Measurements from ENCODE around the gene FGF23.
"Not testable (repeated sequence)": the region's sequence is repeated elsewhere in the genome, so short reads cannot be mapped to it uniquely, and the experiment has no call there.

FGF23 gene

DNA sequence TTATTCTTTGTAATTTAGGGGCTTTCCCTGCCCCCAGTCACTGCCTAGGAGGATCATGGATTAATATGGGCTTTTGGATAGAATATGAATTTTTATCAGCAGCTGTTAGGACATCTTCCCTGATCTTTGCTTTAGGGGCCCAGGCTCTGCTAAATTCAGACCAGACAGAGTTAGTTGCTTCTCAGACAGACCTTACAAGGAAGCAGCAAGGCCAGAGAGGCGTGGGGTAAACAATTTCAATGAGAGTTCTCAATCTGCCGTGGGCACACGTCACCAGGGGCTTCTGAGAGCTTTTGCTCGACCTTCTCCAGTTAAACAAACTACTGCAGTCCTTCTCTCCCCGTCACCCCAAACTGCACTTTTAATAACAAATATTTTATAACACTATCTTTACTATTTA lies 38.4 kb upstream of the FGF23 start:
- DNase-seq (ENCODE audit: low read depth), result no peak
- no peak for TF ChIP-seq CTCF (IDR thresholded peaks at IDR 0.05; ENCODE audit: control insufficient read depth, extremely low read depth, insufficient read depth)
- H3K4me3 ChIP-seq (ENCODE audit: low read depth, low read length), result no peak overlapping the region

DNA sequence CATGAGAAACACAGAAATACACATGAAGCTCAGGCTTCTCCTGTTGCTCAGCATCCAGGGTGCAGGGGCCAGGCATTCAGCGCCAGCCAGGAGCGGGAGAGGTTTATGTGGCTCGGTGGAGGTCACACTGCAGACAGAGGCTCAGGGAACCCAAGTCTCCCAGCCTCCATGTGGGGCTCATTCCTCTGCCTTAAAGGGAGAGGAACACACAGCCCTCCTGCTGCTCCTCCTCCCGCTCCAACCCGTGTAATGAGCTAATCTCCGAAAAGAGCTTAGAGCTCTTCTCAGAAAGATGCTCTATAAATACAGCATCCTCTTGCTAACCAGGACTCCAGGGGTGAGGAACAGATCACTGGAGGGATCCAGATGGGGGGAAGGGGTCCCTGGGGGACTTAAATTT lies 37.9 kb upstream of the FGF23 start:
- DNase-seq (ENCODE audit: low read depth), result no peak
- TF ChIP-seq CTCF (IDR thresholded peaks at IDR 0.05; ENCODE audit: control insufficient read depth, extremely low read depth, insufficient read depth), result no peak
- no peak overlapping the region for H3K4me3 ChIP-seq (ENCODE audit: low read depth, low read length)

GRCh38 chr12:4416276-4416675 lies 36.8 kb upstream of the FGF23 start:
- no peak overlapping the region for H3K4me3 ChIP-seq (ENCODE audit: low read depth, low read length)
- DNase-seq (ENCODE audit: low read depth), result no peak
- no peak for TF ChIP-seq CTCF (IDR thresholded peaks at IDR 0.05; ENCODE audit: control insufficient read depth, extremely low read depth, insufficient read depth)

DNA sequence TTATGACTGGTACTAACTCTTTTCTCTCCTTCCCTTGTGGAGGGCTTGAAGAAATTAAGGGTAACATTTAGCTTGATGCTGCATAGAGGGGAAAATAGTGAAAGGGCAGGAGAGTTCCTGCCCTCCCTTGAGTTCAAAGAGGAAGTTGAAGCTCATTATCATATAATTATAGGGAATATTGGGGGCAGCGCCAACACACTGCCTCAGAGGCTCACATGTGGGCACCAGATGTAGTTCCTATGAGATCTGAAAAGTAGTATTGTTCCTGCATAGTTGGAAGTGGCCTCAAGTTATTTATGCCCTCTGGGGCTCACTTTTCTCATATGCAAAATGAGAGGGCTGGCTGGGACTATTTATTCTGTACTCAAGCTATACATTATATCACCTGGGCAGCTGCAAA lies 33.0 kb upstream of the FGF23 start:
- TF ChIP-seq CTCF (IDR thresholded peaks at IDR 0.05; ENCODE audit: control insufficient read depth, extremely low read depth, insufficient read depth), result no peak
- DNase-seq (ENCODE audit: low read depth), result no peak
- H3K4me3 ChIP-seq (ENCODE audit: low read depth, low read length), result no peak overlapping the region

DNA sequence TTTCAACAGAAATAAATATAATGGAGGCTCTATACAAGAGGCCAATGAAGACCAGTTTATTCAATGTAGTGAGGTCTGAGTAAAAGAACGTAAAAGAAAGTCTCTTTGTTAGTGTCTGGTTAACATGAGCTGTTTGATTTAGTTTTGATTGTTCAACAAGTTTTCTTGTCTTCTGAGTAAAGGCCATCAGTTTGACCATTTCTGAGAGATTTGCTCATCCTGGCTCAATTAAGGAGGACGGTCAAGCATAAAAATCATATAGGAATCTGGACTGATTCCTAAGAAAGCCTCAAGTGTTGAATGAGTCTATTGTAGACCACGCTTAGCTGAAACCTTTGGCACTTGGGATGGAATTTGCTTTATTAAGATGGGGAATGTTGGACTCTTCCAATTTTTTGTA lies 32.5 kb upstream of the FGF23 start:
- no peak for DNase-seq (ENCODE audit: low read depth)
- no peak overlapping the region for H3K4me3 ChIP-seq (ENCODE audit: low read depth, low read length)
- TF ChIP-seq CTCF (IDR thresholded peaks at IDR 0.05; ENCODE audit: control insufficient read depth, extremely low read depth, insufficient read depth), result no peak

DNA sequence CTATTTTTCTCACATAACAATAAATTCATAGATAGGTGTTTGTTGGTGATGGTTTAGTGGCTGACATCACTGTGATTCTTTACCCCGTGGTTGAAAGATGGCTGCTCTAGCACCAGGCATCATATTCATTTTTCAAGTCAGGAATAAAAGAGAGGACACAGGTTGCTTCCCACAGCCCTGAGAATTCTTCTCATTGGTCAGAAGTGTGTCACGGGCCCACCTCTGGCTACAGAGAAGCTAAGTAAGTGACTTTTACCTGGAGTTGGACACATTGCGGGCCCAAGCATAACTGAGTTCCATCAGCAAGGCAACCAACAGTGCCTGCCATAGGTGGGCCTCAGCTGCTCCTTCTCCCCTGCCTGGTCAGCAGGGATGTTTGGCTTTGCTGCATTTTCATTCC lies 27.6 kb upstream of the FGF23 start:
- DNase-seq (ENCODE audit: low read depth), result no peak
- no peak for TF ChIP-seq CTCF (IDR thresholded peaks at IDR 0.05; ENCODE audit: control insufficient read depth, extremely low read depth, insufficient read depth)
- no peak overlapping the region for H3K4me3 ChIP-seq (ENCODE audit: low read depth, low read length)

DNA sequence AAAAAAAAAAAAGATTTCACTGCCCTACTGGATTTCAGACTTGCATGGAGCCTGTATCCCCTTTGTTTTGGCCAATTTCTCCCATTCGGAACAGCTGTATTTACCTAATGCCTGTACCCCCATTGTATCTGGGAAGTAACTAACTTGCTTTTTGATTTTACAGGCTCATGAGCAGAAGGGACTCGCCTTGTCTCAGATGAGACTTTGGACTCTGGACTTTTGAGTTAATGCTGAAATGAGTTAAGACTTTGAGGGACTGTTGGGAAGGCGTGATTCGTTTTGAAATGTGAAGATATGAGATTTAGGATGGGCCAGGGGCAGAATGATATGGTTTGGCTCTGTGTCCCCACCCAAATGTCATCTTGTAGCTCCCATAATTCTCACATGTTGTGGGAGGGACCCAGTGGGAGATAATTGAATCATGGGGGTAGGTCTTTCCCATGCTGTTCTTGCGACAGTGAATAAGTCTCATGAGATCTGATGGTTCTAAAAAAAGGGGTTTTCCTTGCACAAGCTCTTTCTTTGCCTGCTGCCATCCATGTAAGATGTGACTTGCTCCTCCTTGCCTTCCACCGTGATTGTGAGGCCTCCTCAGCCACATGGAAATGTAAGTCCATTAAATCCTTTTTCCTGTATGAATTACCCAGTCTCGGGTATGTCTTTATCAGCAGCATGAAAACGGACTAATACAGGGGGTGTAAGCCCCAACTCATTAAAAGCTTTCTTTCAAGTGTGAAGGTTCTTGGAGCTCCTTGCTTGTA lies 25.5 kb upstream of the FGF23 start:
- DNase-seq (ENCODE audit: low read depth); H3K4me3 ChIP-seq (ENCODE audit: low read depth, low read length): not testable (repeated sequence)
